Smooth muscle cell of the brain vasculature (primary cell): ENCODE measurements around the gene BBS5.
"Not testable (repeated sequence)": the region's sequence is repeated elsewhere in the genome, so short reads cannot be mapped to it uniquely, and the experiment has no call there.

ENCODE experiments used
- DNase-seq: peaks from one replicate; pipeline ENCODE4 v3.0.0-alpha.2; 2012; ENCODE audit warnings: low read depth, low spot score

Gene BBS5

GRCh38 chr2:169479257-169480078 is at the start of gene BBS5:
TSS of gene BBS5 (plus strand) at chr2:169479494. CDS start at chr2:169479554, 60 bp downstream.
- peak; percentile 63 for DNase-seq

GRCh38 chr2:169431772-169432171 is 47.5 kb upstream of the BBS5 start:
- not testable (repeated sequence) for DNase-seq

- DNase-seq = not testable (repeated sequence)
Measured at GRCh38 chr2:169434236-169434635, 45.1 kb upstream of the BBS5 start.

- DNase-seq = no peak
Measured at GRCh38 chr2:169438466-169439072, 40.7 kb upstream of the BBS5 start.

- DNase-seq = no peak
Measured at GRCh38 chr2:169439900-169440299, 39.4 kb upstream of the BBS5 start.

GRCh38 chr2:169446452-169446851 is 32.8 kb upstream of the BBS5 start:
- no peak for DNase-seq

GRCh38 chr2:169448316-169448715 is 31.0 kb upstream of the BBS5 start:
- no peak for DNase-seq

GRCh38 chr2:169448865-169449264 is 30.4 kb upstream of the BBS5 start:
- no peak for DNase-seq

- peak; percentile 24 for DNase-seq
Measured at GRCh38 chr2:169452080-169452479, 27.2 kb upstream of the BBS5 start.

- DNase-seq = not testable (repeated sequence)
Measured at GRCh38 chr2:169453044-169453443, 26.2 kb upstream of the BBS5 start.

- no peak for DNase-seq
Measured at GRCh38 chr2:169461143-169461542, 18.2 kb upstream of the BBS5 start.

GRCh38 chr2:169462896-169463695 is 16.2 kb upstream of the BBS5 start:
- DNase-seq = peak; percentile 79

GRCh38 chr2:169464466-169464865 is 14.8 kb upstream of the BBS5 start:
- DNase-seq = no peak

GRCh38 chr2:169464882-169465281 is 14.4 kb upstream of the BBS5 start:
- DNase-seq = no peak

- no peak for DNase-seq
Measured at GRCh38 chr2:169468841-169469240, 10.5 kb upstream of the BBS5 start.

- DNase-seq = no peak
Measured at GRCh38 chr2:169469952-169470572, 9.2 kb upstream of the BBS5 start.

- no peak for DNase-seq
Measured at GRCh38 chr2:169472249-169472648, 7.0 kb upstream of the BBS5 start.

- DNase-seq = no peak
Measured at GRCh38 chr2:169476459-169476858, 2.8 kb upstream of the BBS5 start.

- no peak for DNase-seq
Measured at GRCh38 chr2:169478339-169478738, 955 bp upstream of the BBS5 start.

- no peak for DNase-seq
Measured at GRCh38 chr2:169478745-169479256, 493 bp upstream of the BBS5 start.

- DNase-seq = no peak
Measured at GRCh38 chr2:169480079-169480465, 778 bp downstream of the BBS5 start.
